ENCODE measurements around the gene ZNF407.
"Not testable (repeated sequence)": the region's sequence is repeated elsewhere in the genome, so short reads cannot be mapped to it uniquely, and the experiment has no call there.

The ZNF407 gene

DNA sequence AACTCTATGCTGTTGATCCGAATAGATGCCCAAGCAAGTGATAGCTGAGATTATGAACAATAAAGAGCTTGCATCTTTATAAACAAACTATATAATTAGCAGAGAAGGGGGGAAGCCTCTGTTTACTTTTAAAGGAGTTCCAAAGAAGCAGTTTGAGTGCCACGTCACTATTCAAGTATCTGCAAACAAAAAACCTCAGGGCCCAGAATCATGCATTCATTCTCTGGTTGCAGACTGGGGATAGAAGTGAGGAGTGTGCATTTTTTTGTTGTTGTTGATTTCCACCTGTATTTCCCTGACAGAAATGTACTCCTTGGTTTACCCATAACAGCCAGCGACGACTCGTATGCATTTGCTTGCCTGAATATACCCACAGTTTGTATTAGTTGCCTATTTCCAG lies 347.0 kb downstream of the ZNF407 start:
- DNase-seq: no peak

DNA sequence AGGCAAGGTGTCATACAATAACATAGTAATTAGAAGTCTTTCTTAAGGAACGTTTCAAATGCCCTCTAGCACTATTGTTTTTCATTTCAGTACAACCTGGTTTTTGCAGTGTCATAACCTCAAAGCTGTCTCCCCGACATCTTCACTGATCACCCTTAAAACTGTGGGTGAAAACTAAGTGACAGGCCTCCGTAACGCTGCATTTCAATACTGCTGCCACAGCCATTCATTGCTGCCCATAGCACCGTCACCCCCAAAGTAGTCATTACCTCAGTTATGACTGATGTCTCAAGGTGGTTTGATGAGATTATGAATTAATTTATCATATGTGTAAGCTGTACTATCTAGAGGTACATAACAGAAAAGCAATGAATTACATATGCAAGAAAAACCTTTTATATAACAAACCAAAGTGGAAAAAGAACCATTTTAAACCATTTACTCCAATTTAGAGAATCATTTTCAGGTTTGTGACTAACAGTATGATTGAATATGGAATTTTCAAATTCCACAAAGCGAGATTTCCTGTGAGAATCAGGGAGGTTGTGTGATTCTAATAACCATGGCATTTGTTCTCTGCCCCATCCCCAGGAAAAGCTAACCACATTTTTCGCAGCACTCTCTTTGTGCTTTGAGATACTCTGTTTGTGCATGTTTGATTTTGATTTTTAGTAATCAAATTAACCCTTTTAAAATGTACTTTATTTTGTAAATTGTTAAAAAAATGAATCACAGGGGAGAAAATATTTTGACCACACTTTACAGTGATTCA lies 348.3 kb downstream of the ZNF407 start:
- DNase-seq: no peak

DNA sequence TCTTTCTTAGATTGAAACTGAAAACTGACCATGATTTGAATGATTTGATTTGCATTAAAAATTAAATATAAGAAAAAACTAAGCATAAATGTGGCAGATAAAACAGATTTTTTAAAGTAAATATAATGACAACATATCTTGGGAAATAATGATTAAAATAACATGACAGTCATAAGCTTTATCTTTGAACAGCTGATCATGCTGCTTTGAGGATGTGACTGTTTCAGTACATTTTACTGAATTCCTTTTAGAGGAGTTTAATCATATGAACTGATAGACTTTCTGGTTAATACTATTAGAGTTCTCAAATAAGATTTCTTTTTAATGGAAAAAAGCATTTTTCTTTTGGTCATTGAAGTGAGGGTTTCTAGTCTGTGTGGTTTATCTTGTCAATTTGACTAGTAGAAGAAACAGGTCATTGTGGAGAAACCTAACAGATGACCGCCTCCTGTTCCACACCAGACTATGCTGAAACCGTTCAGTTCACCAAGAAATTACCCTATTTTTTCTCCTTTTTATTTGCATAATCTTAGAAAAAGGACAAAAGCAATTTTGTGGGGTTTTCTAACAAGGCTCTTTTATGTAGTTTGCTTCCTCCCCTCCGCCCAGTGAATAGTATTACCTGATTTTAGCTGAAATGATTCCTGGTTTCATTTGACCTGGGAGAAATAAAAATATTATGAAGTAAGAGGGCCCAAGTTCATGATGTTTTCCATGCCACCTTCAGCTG lies 349.1 kb downstream of the ZNF407 start:
- no peak for DNase-seq

DNA sequence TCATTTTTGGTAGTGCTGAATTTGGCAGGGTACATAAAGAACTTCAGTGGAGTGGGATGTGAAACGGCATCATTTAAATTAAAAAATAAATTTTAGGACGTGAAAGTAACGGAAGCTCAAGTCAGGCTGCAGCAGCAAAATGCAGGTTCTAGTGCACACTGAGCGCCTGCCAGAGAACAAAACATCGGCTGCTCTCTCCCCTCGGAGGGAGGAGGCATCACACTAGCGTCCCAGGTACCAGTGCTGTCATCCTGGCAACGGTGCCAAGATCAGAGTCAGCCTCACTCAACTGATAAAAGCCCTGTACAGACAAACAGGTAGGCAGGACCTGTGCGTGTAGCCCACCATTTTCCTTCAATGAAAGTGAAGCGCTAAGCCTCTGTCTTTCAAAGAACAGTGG lies 349.7 kb downstream of the ZNF407 start:
- DNase-seq: no peak

DNA sequence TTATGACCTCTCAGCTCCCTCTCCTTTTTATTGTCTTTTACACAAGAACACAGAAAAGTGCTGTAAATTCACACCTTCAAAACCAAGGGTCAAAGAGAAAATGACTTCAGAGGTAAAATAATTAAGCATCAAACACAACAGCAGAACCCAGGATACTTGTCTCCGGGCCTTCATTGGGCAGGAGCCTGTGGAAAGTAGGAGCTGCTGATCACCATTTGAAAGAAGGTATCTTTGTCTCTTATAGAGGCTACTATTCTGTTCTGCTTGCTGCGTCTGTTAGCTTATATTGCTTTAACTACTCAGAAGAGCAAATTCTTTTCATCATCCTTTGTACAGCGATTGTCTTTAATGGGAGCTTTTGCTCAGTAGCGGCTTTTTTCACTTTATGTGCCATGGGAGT lies 350.2 kb downstream of the ZNF407 start:
- DNase-seq: no peak

DNA sequence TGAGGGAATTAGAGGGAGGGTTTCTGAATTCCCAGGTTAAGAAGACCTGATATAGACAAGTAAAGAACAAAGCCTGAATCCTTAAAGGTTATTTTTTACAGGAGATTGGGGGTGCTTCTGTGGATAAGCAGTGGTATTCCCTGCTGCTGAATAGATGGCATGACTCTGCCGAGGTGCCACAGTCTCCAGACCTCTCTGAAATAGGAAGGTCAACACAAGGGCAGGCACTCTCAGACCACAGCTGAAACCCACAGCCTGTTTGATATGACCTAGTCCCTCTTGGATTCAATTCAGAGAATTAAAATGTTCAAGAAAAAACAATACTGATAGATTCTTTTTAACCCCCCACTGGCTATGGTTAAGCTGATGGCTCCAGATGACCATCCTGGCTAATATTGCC lies 351.9 kb downstream of the ZNF407 start:
- DNase-seq: no peak

DNA sequence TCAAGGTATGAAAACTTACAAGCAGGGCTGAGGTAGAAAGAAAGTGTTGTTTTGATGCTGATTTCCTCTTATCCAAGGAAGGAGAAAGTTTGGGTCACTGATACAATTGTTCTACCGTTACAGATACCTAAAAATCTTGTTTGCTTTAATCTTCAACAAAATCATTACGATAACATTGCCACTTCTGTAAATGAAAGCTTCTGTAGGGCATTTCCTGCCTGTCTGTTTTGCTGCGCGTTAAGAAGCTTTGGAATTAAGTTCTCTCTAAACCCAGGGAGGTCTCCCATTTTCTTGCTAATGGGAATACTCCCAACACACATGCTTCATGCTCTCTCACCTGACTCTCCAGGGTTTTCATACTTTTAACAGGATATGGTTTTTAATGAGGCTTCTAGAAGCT lies 352.8 kb downstream of the ZNF407 start:
- DNase-seq: no peak

DNA sequence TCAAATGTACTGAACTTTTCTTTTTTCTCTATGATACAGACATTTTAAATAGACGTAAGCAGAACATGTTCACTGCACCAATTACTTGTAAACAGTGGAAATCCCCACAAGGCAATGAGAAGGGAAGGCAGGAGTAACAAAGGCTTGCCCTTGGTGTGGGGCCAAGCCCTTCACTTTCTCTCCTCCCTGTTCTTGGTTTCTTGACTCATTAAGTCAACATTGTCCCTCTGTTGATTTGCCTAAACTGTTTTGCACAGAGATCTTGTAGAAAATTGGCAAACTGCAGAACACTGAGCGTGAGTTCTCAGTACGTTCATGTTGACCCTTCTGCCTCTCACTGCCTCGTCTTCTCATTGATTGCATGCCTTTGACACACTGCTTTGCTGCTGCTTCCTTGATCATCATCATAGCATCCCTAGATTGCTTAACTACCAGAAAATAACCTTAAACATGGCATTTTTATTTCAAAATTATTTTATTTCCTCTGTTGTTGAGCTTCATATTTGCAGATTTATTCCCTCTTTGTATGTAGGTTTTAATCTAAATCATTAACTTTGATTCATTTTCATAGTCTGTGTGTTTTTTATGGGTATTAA lies 353.6 kb downstream of the ZNF407 start:
- DNase-seq: no peak

DNA sequence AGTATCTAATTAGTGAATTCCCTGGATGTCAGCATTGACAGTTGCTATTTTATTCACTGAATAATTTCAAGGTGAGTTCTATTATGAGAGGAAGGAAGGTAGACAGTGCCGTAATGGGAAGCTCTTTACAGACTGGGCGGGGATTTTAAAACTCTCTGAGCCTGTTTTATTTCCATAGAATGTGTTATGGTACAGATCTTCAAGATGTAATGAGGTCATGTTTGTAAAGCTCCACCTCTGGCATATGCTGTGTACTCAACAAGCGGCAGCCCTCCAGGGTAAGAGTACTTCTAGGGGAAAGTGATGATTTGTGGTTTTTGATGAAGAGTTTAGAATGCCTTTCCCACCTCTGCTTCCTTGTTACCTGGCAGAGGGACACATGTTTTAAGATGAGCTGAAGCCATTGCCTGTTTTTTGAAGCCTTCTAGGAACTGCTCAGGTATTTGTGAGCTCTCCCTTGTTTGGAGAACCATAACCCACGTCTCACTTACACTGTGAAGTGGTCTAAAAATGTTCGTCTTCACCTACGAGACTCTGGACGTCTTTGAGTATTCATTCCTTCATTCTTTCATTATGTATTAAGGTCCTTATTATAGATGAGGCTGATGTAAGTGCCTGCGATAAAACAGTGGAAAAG lies 360.0 kb downstream of the ZNF407 start:
- no peak for DNase-seq

DNA sequence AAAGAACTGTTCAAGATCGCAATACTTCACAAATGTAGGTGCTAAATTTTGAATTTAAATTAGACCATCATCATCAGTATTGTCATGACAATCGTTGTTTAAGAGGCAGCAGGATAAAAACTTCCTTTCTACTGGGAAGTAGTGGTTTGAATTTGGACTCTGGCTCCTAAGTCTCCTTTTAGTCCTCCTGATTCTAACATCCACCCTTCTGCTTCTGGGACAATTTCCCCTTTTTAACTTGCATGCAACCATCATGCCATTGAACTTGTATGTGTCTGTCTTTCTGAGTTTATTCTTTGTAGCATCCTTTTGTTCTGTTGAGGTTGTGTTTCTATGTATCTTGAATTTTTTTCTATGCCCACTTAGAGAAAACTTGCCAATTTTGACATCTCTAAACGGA lies 361.5 kb downstream of the ZNF407 start:
- DNase-seq: no peak

DNA sequence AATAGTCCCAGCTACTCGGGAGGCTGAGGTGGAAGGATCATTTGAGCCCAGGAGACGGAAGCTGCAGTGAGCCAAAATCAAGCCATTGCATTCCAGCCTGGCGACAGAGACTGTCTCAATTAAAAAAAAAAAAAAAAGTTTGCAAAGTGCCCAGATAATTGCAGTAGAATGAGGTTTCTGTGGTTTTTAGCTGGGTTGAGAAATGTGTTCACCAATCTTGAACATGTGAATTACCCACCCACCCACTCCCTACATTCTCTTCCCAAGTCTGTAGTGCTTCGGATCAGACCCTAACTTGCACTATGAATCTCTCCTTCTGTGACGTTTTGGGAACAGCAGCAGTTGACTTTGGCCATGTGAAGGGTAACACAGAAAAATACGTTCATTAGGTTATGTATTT lies 363.9 kb downstream of the ZNF407 start:
- DNase-seq: no peak

DNA sequence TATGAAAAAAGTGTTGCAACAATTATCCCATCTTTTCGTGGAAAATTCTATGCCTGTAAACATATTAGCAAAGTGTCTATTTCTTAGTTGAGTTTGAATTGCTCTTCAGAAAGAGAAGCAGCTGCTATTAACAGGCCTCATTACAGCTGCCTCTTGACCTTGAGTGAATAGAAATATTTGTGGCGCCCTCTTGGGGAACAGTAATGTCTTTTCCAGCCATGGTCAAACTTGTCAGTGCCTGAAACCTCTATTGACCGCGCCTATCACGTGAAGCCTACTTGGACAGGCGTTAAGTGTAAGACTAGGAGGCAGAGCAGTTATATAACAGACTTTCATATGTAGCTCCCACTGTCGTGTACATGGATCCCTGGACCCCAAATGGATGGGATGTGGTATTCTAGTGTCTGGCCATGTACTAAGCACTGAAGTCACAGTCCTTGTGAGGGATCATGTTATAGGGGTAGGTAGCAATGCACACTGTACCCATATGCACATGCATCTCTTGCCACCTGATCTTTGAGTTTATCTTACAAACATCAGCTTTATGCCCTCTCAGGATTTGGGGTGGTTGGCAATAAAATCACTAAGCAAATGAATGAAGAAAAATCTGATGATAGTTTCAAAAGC lies 366.3 kb downstream of the ZNF407 start:
- DNase-seq: no peak

DNA sequence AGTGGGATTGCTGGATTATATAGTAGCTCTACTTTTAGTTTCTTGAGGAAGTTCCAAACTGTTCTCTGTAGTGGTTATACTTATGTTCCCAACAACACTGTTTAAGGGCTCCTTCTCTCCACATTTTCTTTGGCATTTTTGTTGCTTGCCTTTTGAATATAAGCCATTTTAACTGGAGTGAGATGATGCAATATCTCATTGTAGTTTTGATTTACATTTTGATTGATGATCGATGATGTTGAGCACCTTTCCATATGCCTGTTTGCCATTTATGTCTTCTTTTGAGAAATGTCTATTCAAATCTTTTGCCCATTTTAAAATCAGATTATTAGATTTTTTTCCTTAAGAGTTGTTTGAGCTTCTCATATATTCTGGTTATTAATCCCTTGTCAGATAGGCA lies 368.0 kb downstream of the ZNF407 start:
- no peak for DNase-seq

DNA sequence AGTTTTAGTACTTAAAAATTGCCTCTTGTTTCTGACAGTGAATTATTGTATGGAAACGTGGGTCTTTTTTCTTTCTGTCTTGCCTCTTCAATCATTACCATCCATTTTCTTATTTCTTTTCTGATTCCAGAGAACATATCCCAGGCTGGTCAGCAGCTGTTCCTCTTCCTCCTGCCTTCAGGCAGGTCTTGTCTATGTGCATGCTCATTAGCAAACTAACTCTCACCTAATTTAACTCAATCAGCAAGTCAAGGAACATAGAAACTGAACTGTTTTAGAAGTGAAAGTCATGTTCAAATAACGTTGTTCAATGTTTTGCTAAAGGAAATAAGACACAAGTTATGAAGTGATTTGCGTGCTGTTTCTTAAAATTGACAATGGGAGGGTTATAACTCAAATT lies 369.8 kb downstream of the ZNF407 start:
- DNase-seq: no peak

DNA sequence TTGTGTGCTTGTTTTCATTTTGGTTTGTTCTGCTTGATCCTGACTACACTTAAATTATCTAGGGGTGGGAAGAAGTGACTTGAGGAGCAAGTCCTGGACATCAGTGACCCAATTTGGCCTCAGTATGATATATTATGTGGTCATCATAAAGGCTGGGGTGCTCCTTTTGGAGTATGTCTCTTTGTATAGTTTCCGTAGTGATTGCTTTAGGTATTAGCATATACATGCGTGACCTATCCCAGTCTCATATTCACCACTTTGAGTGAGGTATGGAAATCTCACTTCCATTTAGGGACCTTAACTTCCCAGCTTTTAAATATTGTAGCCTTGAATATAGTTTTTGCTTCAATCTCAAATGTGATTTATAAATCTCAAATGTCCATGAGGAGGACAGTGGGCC lies 370.3 kb downstream of the ZNF407 start:
- no peak for DNase-seq

DNA sequence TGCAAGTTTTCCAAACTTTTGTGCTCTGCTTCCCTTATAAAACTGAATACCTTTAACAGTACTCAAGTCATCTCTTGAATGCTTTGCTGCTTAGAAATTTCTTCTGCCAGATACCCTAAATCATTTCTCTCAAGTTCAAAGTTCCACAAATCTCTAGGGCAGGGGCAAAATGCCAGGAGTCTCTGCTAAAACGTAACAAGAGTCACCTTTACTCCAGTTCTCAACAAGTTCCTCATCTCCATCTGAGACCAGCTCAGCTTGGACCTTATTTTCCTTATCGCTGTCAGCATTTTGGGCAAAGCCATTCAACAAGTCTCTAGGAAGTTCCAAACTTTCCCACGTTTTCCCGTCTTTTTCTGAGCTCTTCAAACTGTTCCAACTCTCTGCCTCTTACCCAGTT lies 373.7 kb downstream of the ZNF407 start:
- not testable (repeated sequence) for DNase-seq

DNA sequence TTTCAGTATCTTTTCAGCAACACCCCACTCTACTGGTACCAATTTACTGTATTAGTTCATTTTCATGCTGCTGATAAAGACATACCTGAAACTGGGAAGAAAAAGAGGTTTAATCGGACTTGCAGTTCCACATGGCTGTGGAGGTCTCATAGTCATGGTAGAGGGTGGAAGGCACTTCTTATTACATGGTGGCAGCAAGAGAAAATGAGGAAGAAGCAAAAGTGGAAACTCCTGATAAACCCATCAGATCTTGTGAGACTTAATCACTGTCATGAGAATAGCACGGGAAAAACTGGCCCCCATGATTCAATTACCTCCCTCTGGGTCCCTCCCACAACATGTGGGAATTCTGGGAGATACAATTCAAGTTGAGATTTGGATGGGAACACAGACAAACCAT lies 374.1 kb downstream of the ZNF407 start:
- DNase-seq: not testable (repeated sequence)

DNA sequence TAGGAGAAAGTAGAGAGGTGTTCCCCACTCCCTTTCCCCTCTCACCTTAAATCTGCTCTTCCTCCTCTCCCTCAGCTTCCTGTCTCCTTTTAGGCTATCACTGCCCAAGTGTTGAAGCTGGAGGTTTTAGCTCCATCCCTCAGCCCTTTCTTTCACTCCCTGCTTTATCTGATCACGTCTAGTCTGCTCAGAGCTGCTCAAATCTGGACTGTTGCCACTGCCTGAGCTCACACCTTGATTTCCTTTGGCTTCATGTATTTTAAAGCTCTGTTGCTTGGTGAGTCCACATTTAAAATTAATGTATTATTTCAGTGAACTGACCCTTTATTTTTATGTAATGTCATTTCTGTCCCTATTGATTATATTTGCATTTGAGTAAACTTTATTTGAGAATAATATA lies 374.7 kb downstream of the ZNF407 start:
- no peak for DNase-seq

DNA sequence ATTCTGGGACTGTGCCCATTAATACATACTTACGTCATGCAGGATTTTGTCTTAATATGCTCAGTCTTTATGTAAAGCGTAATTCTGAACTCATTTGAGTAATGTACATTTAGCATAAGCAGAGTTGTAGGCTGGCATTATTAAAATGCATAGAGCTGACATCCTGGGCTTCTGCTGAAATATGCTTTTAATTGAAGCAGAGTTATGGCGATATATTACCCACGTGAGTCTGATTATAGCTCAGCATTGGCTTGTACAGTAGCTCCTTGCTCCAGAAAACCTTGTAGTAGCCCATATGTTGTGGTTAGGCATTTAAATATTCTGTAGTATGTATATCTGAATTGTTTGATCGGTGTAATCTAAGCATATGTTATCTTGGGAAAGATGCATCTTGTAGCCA lies 377.3 kb downstream of the ZNF407 start:
- no peak for DNase-seq

DNA sequence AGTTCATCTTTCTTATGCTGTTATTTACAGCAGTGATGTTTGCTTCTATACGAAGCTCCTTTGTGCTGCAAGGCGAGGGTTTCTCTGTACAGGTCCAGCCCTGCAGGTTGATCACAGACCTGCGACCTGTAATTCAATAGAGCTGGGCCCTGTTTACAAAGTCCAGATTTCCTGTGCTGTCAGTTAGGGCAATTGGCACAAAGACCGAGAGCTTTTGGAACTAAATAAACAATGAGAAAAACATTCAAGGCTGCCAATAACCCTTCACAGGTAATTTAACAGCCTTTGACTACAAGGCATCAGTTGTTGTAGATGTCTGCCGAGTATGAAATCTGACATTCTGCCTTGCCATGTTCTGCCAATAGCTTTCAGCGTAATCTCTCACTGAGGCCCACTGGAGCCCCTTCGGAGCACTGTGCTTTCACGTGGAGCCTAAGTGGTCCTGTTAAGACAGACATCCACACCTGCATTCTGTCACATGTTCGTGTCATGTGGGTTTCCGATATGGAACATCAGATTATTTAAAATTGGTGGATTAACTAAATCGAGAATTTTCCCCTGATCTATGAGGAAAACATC lies 378.8 kb downstream of the ZNF407 start:
- DNase-seq: no peak

DNA sequence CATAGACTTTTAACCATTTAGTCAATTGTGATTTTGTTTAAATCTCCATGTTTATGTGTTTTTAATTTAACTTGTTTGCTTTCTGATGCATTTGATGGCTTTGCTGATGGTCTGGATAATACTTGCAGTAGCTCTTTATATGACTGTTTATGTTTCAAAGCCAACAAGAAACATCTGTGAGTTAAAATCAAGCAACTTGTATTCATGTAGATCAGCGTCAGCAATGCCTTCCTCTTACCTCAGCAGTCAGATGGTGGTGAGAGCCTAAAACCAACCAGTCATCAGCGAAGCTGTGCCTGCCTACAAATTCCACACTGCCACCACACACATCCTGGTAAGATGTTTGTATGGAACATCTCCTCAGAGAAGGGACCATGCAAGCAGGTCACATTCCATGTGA lies 379.4 kb downstream of the ZNF407 start:
- no peak for DNase-seq

DNA sequence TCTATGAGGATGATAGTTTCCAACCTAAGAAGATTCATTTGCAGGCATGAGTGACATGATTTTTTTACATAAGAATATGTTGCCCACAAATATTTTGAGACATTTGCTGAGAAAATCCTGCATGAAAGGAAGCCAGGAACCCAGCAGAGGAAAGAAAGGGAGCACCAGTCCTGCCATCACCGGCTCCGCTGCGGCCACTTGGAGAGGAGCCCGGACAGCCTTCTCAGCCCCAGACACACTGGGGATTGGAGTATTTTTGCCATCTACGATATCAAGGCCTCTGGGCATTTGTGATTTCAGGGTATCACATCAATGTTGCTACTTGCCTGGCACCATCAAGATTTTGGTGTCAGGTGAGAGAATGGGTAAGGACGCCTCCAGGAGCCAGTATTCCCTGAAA lies 383.0 kb downstream of the ZNF407 start:
- no peak for DNase-seq

DNA sequence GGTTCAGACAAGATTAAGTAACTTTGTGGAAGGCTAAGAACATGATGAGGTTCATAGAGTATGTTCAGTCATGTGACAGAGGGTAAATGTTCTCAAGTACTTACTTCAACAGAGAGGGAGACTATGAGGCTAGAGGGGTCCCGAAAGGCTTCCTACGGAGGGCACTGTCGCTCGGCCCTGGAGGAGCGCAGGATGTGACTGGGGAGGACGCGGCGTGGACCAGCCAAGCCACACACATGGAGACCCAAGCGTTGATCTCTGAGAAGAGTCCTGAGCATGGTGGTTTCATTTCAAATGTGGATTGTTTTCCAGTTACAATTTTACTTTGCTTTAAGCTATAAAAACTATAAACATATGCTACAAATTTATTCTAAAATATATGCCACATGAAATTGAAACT lies 383.8 kb downstream of the ZNF407 start:
- DNase-seq: no peak

Data from KG1 (cell line).